ENCODE data around the gene DLGAP3. TPM values are rescaled to one million over a fixed set of nuclear protein-coding genes. Genes with fewer than 3 reads are reported as not detected.
"Not testable (repeated sequence)": the region's sequence is repeated elsewhere in the genome, so short reads cannot be mapped to it uniquely, and the experiment has no call there.

Gene DLGAP3
- total RNA-seq, 2 experiments from 2014 or later = 0.69 to 0.74 TPM

- intact Hi-C loops (cut with micrococcal nuclease) = no loop called here
- no peak for DNase-seq
- no peak overlapping the region for H3K27ac Mint-ChIP-seq
- H3K27me3 Mint-ChIP-seq (ENCODE audit: low read depth) = no peaks in the 10 kb centered on the region
- H3K4me1 Mint-ChIP-seq (ENCODE audit: low read depth) = no peaks in the 10 kb centered on the region
- no peak overlapping the region for H3K4me3 Mint-ChIP-seq
- H3K36me3 Mint-ChIP-seq (ENCODE audit: low read depth) = no peaks in the 10 kb centered on the region
- CTCF ChIA-PET = no interaction called here
- no peaks in the 10 kb centered on the region for H3K9me3 Mint-ChIP-seq
Observed at GRCh38 chr1:34840426-34840825, 89.0 kb downstream of the DLGAP3 start.

DNA sequence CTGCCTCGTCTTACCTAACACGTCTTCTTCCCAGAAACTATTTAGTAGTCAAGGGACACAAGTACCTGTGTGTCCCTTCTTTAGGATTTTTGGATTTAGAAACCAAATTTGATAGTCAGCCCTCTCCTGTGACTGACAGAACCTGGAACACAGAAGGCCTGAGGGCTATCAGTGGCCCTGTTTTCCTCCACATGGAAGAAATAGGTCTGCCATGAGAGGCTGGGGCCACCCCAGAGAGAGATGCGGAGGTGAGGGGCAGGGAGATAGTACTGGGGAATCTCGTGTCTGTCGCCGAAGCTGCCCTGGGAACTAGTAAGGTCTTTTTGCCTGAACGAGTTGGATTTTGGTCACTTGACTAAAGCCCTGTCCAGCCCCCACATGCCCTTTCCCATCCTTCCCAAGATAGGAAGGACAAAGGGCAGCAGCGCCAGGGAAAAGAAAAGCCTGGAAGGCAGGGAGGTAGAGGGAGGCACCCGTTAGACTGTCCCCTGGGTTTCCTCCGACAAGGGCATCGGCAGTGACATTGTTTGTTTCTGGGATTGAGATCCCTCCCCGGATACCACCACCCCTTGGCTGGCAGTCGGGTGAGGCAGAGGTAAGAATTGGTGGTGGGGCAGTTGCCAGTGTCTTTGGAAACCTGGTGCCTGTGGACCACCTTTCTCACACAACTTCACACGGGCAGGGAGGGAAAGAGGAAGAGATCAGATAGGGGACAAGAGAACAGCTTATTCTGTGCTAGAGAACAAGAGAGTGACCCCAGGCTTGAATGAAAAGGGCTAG, 89.7 kb downstream of the DLGAP3 start:
- no peaks in the 10 kb centered on the region for H3K27me3 Mint-ChIP-seq (ENCODE audit: low read depth)
- CTCF ChIA-PET = no interaction called here
- H3K4me3 Mint-ChIP-seq = no peak overlapping the region
- no peak overlapping the region for H3K27ac Mint-ChIP-seq
- no peaks in the 10 kb centered on the region for H3K4me1 Mint-ChIP-seq (ENCODE audit: low read depth)
- no peaks in the 10 kb centered on the region for H3K9me3 Mint-ChIP-seq
- no peak for DNase-seq
- no peaks in the 10 kb centered on the region for H3K36me3 Mint-ChIP-seq (ENCODE audit: low read depth)
- intact Hi-C loops (cut with micrococcal nuclease) = no loop called here

- intact Hi-C loops (cut with micrococcal nuclease) = no loop called here
- H3K36me3 Mint-ChIP-seq (ENCODE audit: low read depth) = no peaks in the 10 kb centered on the region
Observed at GRCh38 chr1:34833711-34834110, 95.7 kb downstream of the DLGAP3 start.

DNA sequence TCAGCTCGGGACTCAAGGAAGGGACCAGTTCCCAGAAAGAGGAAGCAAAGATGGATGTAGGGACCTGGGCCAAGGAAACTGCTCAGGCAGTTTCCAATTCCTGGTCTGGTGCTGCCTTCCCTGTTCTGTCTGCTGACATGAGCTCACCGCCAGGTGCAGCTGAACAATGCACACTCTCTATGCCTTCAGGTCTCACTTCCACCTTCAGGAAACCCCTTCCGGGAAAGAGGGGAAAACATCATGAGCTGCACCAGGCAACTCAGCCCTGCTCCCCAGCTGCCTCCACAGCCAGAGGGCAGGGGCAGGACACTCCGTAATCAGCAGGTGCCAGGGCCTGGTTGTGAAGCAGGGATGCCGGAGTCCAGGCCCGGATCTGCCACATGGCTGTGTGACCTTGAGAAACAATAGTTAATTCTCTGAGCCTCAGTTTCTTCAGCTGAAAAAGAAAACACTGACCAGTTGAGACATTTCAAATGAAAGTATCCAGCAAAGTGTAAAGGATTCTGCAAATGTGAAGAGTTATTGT, 97.7 kb downstream of the DLGAP3 start:
- DNase-seq = no peak
- Mint-ChIP-seq H3K9me3 (no peaks in the 10 kb centered on the region), H3K27me3 (ENCODE audit: low read depth) (no peaks in the 10 kb centered on the region), H3K4me3 (no peak overlapping the region), H3K36me3 (ENCODE audit: low read depth) (no peaks in the 10 kb centered on the region), H3K4me1 (ENCODE audit: low read depth) (no peaks in the 10 kb centered on the region), H3K27ac (no peak overlapping the region)
- CTCF ChIA-PET = no interaction called here
- intact Hi-C loops (cut with micrococcal nuclease) = no loop called here

More at GRCh38 chr1:34833711-34834110, 95.7 kb downstream of the DLGAP3 start:
- Mint-ChIP-seq H3K4me1 (ENCODE audit: low read depth) (no peaks in the 10 kb centered on the region), H3K27me3 (ENCODE audit: low read depth) (no peaks in the 10 kb centered on the region), H3K9me3 (no peaks in the 10 kb centered on the region), H3K27ac (no peak overlapping the region), H3K4me3 (no peak overlapping the region)
- no peak for DNase-seq
- CTCF ChIA-PET = interaction anchor here (0.7 kb wide), 1 partner anchor 19 kb away, joined by 3 read pairs; no protein-coding TSS in a partner anchor

- no peaks in the 10 kb centered on the region for H3K36me3 Mint-ChIP-seq (ENCODE audit: low read depth)
- no peaks in the 10 kb centered on the region for H3K27me3 Mint-ChIP-seq (ENCODE audit: low read depth)
Observed at GRCh38 chr1:34829250-34829649, 100.2 kb downstream of the DLGAP3 start.

GRCh38 chr1:34828611-34829010, 100.8 kb downstream of the DLGAP3 start:
- intact Hi-C loops (cut with micrococcal nuclease) = no loop called here
- peaks cover 1% of the 10 kb centered on the region for H3K9me3 Mint-ChIP-seq

More at GRCh38 chr1:34829250-34829649, 100.2 kb downstream of the DLGAP3 start:
- no peak overlapping the region for H3K4me3 Mint-ChIP-seq
- intact Hi-C loops (cut with micrococcal nuclease) = no loop called here
- no peaks in the 10 kb centered on the region for H3K4me1 Mint-ChIP-seq (ENCODE audit: low read depth)
- H3K9me3 Mint-ChIP-seq = no peaks in the 10 kb centered on the region
- CTCF ChIA-PET = no interaction called here
- H3K27ac Mint-ChIP-seq = no peak overlapping the region
- DNase-seq = no peak

GRCh38 chr1:34827341-34827941, 102.0 kb downstream of the DLGAP3 start:
- Mint-ChIP-seq H3K4me3 (no peak overlapping the region), H3K4me1 (ENCODE audit: low read depth) (no peaks in the 10 kb centered on the region), H3K27me3 (ENCODE audit: low read depth) (no peaks in the 10 kb centered on the region), H3K36me3 (ENCODE audit: low read depth) (no peaks in the 10 kb centered on the region), H3K9me3 (peaks cover 1% of the 10 kb centered on the region), H3K27ac (no peak overlapping the region)
- CTCF ChIA-PET = no interaction called here
- intact Hi-C loops (cut with micrococcal nuclease) = no loop called here
- DNase-seq = no peak

More at GRCh38 chr1:34828611-34829010, 100.8 kb downstream of the DLGAP3 start:
- Mint-ChIP-seq H3K4me3 (no peak overlapping the region), H3K36me3 (ENCODE audit: low read depth) (no peaks in the 10 kb centered on the region), H3K27me3 (ENCODE audit: low read depth) (no peaks in the 10 kb centered on the region), H3K4me1 (ENCODE audit: low read depth) (no peaks in the 10 kb centered on the region), H3K27ac (no peak overlapping the region)
- DNase-seq = no peak
- CTCF ChIA-PET = no interaction called here

GRCh38 chr1:34825455-34826091, 103.9 kb downstream of the DLGAP3 start:
- DNase-seq = no peak
- no peaks in the 10 kb centered on the region for H3K27me3 Mint-ChIP-seq (ENCODE audit: low read depth)
- no peak overlapping the region for H3K4me3 Mint-ChIP-seq
- no peaks in the 10 kb centered on the region for H3K4me1 Mint-ChIP-seq (ENCODE audit: low read depth)
- intact Hi-C loops (cut with micrococcal nuclease) = no loop called here
- H3K9me3 Mint-ChIP-seq = peaks cover 1% of the 10 kb centered on the region
- H3K27ac Mint-ChIP-seq = no peak overlapping the region
- H3K36me3 Mint-ChIP-seq (ENCODE audit: low read depth) = no peaks in the 10 kb centered on the region
- CTCF ChIA-PET = interaction anchor here (1.3 kb wide), 1 partner anchor 27 kb away, joined by 6 read pairs; no protein-coding TSS in a partner anchor

DNA sequence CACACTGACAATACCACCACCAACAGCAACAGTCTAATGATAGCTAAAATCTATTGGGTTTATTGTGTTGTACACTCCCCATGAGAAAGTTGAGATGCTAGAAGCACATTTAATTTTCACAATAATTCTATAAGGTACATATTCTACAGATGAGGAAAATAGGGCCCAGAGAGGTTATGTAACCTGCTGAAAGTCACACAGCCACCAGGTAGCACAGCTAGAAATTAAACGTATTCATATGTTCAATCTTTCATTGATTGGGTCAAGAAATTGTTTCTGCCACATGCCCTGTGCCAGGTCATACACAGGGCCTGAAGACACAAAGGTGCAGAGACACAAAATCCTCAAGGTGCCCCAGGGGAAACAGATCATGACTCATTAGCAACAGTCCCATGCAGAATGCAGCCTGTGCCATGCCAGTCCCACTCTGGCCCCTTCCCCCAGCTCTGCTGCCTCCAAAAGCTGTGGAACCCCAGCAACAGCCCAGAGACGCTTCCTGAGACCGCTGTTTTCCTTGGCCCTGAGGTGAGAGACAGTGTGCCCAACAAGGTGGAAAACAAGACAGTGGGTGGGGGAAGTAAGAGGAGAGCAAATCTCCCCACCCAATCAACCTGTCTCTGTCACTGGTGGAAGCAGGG, 104.5 kb downstream of the DLGAP3 start:
- Mint-ChIP-seq H3K9me3 (peaks cover 1% of the 10 kb centered on the region), H3K36me3 (ENCODE audit: low read depth) (no peaks in the 10 kb centered on the region), H3K27ac (no peak overlapping the region), H3K27me3 (ENCODE audit: low read depth) (no peaks in the 10 kb centered on the region), H3K4me1 (ENCODE audit: low read depth) (no peaks in the 10 kb centered on the region), H3K4me3 (no peak overlapping the region)
- no peak for DNase-seq
- CTCF ChIA-PET = interaction anchor here (1.3 kb wide), 1 partner anchor 28 kb away, joined by 6 read pairs; no protein-coding TSS in a partner anchor
- intact Hi-C loops (cut with micrococcal nuclease) = no loop called here

DNA sequence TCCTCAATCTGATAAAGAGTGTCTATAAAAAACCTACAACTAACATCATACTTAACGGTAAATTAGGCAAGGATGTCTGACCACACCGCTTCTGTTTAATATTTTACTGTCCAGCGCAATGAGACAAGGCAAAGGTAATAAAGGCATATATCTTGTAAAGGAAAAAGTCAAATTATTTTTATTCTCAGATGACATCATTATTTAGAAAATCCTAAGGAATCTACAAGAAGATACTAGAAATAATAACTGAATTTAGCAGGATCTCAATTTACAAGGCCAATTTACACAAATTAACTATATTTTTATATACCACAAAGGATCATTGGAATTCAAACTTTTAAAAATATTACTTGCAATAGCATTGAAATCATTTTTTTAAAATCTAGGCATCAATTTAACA, 107.2 kb downstream of the DLGAP3 start:
- Mint-ChIP-seq H3K9me3 (peaks cover 1% of the 10 kb centered on the region), H3K27me3 (ENCODE audit: low read depth) (no peaks in the 10 kb centered on the region), H3K4me1 (ENCODE audit: low read depth) (no peaks in the 10 kb centered on the region), H3K36me3 (ENCODE audit: low read depth) (no peaks in the 10 kb centered on the region), H3K27ac (no peak overlapping the region), H3K4me3 (no peak overlapping the region)
- no peak for DNase-seq
- intact Hi-C loops (cut with micrococcal nuclease) = no loop called here
- CTCF ChIA-PET = no interaction called here

DNA sequence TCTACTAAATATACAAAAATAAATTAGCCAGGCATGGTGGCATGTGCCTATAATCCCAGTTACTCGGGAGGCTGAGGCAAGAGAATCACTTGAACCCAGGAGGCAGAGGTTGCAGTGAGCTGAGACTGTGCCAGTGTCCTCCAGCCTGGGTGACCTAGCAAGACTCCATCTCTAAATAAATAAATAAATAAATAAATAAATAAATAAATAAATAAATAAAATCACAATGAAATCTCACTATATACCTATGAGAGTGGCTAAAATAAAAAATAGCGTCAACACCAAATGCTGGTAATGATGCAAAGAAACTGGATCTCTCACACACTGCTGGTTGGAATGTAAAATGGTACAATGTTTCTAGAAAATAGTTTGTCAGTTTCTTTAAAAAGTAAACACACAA, 110.6 kb downstream of the DLGAP3 start:
- H3K36me3 Mint-ChIP-seq (ENCODE audit: low read depth); H3K9me3 Mint-ChIP-seq; H3K4me1 Mint-ChIP-seq (ENCODE audit: low read depth); H3K27ac Mint-ChIP-seq; intact Hi-C loops (cut with micrococcal nuclease); H3K27me3 Mint-ChIP-seq (ENCODE audit: low read depth); H3K4me3 Mint-ChIP-seq; CTCF ChIA-PET; DNase-seq: not testable (repeated sequence)

- H3K27ac Mint-ChIP-seq = no peak overlapping the region
- no peaks in the 10 kb centered on the region for H3K36me3 Mint-ChIP-seq (ENCODE audit: low read depth)
- CTCF ChIA-PET = interaction anchor here (0.8 kb wide), 1 partner anchor 35 kb away, joined by 4 read pairs; no protein-coding TSS in a partner anchor
- DNase-seq = no peak
- H3K27me3 Mint-ChIP-seq (ENCODE audit: low read depth) = no peaks in the 10 kb centered on the region
- H3K9me3 Mint-ChIP-seq = no peaks in the 10 kb centered on the region
- no peaks in the 10 kb centered on the region for H3K4me1 Mint-ChIP-seq (ENCODE audit: low read depth)
- intact Hi-C loops (cut with micrococcal nuclease) = no loop called here
- no peak overlapping the region for H3K4me3 Mint-ChIP-seq
Observed at GRCh38 chr1:34816778-34817177, 112.7 kb downstream of the DLGAP3 start.
